ENCODE data around the gene PRIM1. TPM values are rescaled to one million over a fixed set of nuclear protein-coding genes. Genes with fewer than 3 reads are reported as not detected.

Gene PRIM1
- total RNA-seq, 4 donors from 2014 or later, result 3.7 to 30.3 (median 10.6) TPM

DNA sequence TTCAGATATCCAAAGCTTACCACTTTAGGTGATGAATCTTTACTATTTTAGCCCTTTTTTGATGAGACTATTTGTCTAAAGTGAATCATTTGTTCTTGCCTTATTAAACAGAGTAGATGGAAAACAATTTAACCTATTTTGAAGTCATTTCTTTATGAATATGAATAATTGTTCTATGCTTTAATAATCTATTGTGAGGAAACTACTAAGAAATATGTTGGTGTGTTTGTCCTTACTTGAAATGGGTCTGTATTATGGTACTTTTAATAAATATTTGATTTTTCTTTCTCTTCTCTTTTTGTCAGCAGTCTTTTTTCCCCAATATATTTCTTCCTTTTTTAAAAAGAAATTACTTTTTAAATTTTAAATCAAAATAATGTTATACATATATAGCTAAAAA lies 35.4 kb upstream of the PRIM1 start:
- H3K27ac ChIP-seq, result no peak overlapping the region
- H3K27me3 ChIP-seq, result no peaks in the 10 kb centered on the region
- no peaks in the 10 kb centered on the region for H3K9me3 ChIP-seq
- H3K36me3 ChIP-seq, result no peaks in the 10 kb centered on the region
- H3K4me3 ChIP-seq, result no peak overlapping the region
- intact Hi-C loops (cut with DNase I), result no loop called here
- H3K4me1 ChIP-seq, result no peaks in the 10 kb centered on the region
- no peak for DNase-seq
- TF ChIP-seq, protein P1, sequence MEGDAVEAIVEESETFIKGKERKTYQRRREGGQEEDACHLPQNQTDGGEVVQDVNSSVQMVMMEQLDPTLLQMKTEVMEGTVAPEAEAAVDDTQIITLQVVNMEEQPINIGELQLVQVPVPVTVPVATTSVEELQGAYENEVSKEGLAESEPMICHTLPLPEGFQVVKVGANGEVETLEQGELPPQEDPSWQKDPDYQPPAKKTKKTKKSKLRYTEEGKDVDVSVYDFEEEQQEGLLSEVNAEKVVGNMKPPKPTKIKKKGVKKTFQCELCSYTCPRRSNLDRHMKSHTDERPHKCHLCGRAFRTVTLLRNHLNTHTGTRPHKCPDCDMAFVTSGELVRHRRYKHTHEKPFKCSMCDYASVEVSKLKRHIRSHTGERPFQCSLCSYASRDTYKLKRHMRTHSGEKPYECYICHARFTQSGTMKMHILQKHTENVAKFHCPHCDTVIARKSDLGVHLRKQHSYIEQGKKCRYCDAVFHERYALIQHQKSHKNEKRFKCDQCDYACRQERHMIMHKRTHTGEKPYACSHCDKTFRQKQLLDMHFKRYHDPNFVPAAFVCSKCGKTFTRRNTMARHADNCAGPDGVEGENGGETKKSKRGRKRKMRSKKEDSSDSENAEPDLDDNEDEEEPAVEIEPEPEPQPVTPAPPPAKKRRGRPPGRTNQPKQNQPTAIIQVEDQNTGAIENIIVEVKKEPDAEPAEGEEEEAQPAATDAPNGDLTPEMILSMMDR (IDR thresholded peaks at IDR 0.05), result no peak
- no peak for TF ChIP-seq POLR2A (IDR thresholded peaks at IDR 0.05)

GRCh38 chr12:56785874-56786273 lies 33.8 kb upstream of the PRIM1 start:
- no peak for TF ChIP-seq POLR2A (IDR thresholded peaks at IDR 0.05)
- TF ChIP-seq, protein P1 (IDR thresholded peaks at IDR 0.05), result no peak
- Histone ChIP-seq H3K36me3 (no peaks in the 10 kb centered on the region), H3K9me3 (no peaks in the 10 kb centered on the region), H3K4me3 (no peak overlapping the region), H3K4me1 (peaks cover 0 to under 1% (median 0%) of the 10 kb centered on the region in 3 donors), H3K27ac (no peak overlapping the region), H3K27me3 (no peaks in the 10 kb centered on the region)
- DNase-seq, result no peak
- intact Hi-C loops (cut with DNase I), result no loop called here
- 100% methylated on average over 1 of the region's 1 CpG for WGBS, 2 donors

DNA sequence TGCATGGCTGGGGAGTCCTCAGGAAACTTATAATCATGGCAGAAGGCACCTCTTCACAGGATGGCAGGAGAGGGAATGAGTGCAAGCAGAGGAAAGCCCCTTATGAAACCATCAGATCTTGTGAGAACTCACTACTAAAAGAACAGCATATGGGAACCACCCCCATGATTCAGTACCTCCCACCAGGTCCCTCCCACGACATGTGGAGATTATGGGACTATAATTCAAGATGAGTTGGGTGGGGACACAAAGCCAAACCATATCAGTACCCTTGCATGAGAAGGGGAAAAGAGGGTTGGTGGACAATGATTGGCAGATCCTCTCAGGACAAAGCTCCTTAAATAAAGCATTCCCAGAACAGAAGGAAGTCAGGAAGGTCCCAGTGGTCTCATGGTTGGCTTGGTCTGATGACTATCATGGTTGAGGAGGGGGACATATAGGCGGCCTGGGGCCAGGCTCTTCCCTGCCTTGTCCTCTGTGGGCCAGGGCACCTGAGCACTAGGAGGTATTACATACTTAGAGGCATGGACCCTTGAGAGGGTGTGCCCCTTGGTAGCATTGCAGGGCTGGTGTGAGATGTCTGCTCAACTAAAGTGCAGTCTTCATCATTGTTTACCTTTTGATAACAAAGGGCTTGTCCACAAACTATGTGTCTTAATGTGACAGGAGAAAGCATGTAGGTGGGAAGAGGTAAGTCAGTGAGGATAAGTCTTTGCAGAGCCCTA lies 33.2 kb upstream of the PRIM1 start:
- Histone ChIP-seq H3K27ac (no peak overlapping the region), H3K4me3 (no peak overlapping the region), H3K4me1 (peaks cover 0 to 6% (median 0%) of the 10 kb centered on the region in 3 donors), H3K9me3 (no peaks in the 10 kb centered on the region), H3K27me3 (no peaks in the 10 kb centered on the region), H3K36me3 (no peaks in the 10 kb centered on the region)
- intact Hi-C loops (cut with DNase I), result no loop called here
- TF ChIP-seq, protein P1 (IDR thresholded peaks at IDR 0.05), result no peak
- 70 to 100% methylated on average over 1 to 2 of the region's 2 CpGs for WGBS, 2 donors
- no peak for DNase-seq

DNA sequence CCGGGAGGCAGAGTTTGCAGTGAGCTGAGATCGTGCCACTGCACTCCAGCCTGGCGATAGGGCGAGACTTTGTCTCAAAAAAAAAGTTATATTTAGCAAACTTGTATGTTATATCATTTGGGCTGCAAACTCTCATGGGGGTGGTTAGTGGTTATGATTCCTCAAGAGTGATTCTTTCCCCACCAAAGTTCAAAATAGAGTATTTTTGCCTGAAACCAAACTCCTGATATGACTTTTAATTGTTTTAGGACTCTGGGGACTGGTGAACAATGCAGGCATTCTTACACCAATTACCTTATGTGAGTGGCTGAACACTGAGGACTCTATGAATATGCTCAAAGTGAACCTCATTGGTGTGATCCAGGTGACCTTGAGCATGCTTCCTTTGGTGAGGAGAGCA lies 29.6 kb upstream of the PRIM1 start:
- DNase-seq, result no peak
- Histone ChIP-seq H3K27ac (no peak overlapping the region), H3K36me3 (no peaks in the 10 kb centered on the region), H3K27me3 (no peaks in the 10 kb centered on the region), H3K9me3 (no peaks in the 10 kb centered on the region), H3K4me1 (peaks cover 0 to 18% (median 3%) of the 10 kb centered on the region in 3 donors), H3K4me3 (no peak overlapping the region)
- no peak for TF ChIP-seq POLR2A (IDR thresholded peaks at IDR 0.05)
- TF ChIP-seq, protein P1 (IDR thresholded peaks at IDR 0.05), result no peak
- intact Hi-C loops (cut with DNase I), result no loop called here
- WGBS, 2 donors, result 90 to 92% methylated on average over 4 of the region's 4 CpGs

- no peak overlapping the region for H3K27ac ChIP-seq
- peaks cover 0 to 30% (median 3%) of the 10 kb centered on the region in 3 donors for H3K4me1 ChIP-seq
- DNase-seq, result no peak
- no peaks in the 10 kb centered on the region for H3K27me3 ChIP-seq
- H3K36me3 ChIP-seq, result no peaks in the 10 kb centered on the region
- WGBS, 2 donors, result 94 to 96% methylated on average over 15 to 17 of the region's 17 CpGs
- TF ChIP-seq POLR2A (IDR thresholded peaks at IDR 0.05), result no peak
- TF ChIP-seq, protein P1 (IDR thresholded peaks at IDR 0.05), result no peak
- H3K4me3 ChIP-seq, result no peak overlapping the region
- intact Hi-C loops (cut with DNase I), result no loop called here
- H3K9me3 ChIP-seq, result no peaks in the 10 kb centered on the region
These were observed 26.6 kb upstream of the PRIM1 start for GRCh38 chr12:56778756-56779155.

Data from esophagus squamous epithelium (tissue), 5 donors.